ENCODE results near the gene HDAC4. TPM values are rescaled to one million over a fixed set of nuclear protein-coding genes. Genes with fewer than 3 reads are reported as not detected.

Gene HDAC4
- total and polyA plus RNA-seq, 10 of the 15 experiments (the other 5 are each of a cell fraction or from before 2014, with no cell fraction given) = 0.22 to 15.7 (median 4.8) TPM

- ChIA-PET SMC1A (ENCODE audit: uncharacterized antibody, unreplicated experiment) (no interaction called here), RAD21 (ENCODE audit: unreplicated experiment) (no interaction called here), POLR2A (no interaction called here), CTCF (no interaction called here)
- Histone ChIP-seq H3K4me1 (ENCODE audit: control insufficient read depth, insufficient read depth, low read length) (no peaks in the 10 kb centered on the region), H3K36me3 (ENCODE audit: control insufficient read depth in 2 of 2, insufficient read depth in 2 of 2, low read length in 1 of 2) (no peaks in the 10 kb centered on the region), H3K79me2 (ENCODE audit: control insufficient read depth, insufficient read depth, low read length) (no peaks in the 10 kb centered on the region), H3K27me3 (replicated peaks in 1 of 2; ENCODE audit: control insufficient read depth in 2 of 2, insufficient read depth in 2 of 2, low read length in 1 of 2) (peaks cover 0 to 1% of the 10 kb centered on the region in 2 experiments; a peak in 2 of 4 replicates), H3K9me3 (replicated peaks; ENCODE audit: control insufficient read depth, insufficient read depth, low read length) (peaks cover 1% of the 10 kb centered on the region; the same call in 2 of the 3 replicates), H4K20me1 (ENCODE audit: control insufficient read depth, insufficient read depth) (no peaks in the 10 kb centered on the region), H3K9ac (ENCODE audit: control insufficient read depth, insufficient read depth, low read length) (no peak overlapping the region), H2AFZ (ENCODE audit: control insufficient read depth, low read depth, low read length) (no peak overlapping the region), H3K4me2 (ENCODE audit: control insufficient read depth, insufficient read depth) (no peak overlapping the region), H3K27ac (ENCODE audit: control insufficient read depth, insufficient read depth) (no peak overlapping the region), H3K4me3 (no peak overlapping the region)
- ATAC-seq = no peak
- no peak for DNase-seq (ENCODE audit: low read depth, low spot score)
- 51% methylated on average over 17 of the region's 17 CpGs for WGBS (ENCODE audit: insufficient coverage, insufficient replicate concordance, low lambda C conversion rate, missing lambda C conversion rate)
- BruUV-seq (replicated peaks) = no TSS peak
- TF ChIP-seq, protein P1, sequence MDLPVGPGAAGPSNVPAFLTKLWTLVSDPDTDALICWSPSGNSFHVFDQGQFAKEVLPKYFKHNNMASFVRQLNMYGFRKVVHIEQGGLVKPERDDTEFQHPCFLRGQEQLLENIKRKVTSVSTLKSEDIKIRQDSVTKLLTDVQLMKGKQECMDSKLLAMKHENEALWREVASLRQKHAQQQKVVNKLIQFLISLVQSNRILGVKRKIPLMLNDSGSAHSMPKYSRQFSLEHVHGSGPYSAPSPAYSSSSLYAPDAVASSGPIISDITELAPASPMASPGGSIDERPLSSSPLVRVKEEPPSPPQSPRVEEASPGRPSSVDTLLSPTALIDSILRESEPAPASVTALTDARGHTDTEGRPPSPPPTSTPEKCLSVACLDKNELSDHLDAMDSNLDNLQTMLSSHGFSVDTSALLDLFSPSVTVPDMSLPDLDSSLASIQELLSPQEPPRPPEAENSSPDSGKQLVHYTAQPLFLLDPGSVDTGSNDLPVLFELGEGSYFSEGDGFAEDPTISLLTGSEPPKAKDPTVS (IDR thresholded peaks at IDR 0.05; ENCODE audit: low read depth, low read length) = no peak
- in situ Hi-C loops (cut with MboI) (no loop called here), intact Hi-C loops (cut with micrococcal nuclease; ENCODE audit: unreplicated experiment) (no loop called here)
- no peak for FAIRE-seq
Observed at GRCh38 chr2:239018271-239019182, 382.3 kb downstream of the HDAC4 start.

DNA sequence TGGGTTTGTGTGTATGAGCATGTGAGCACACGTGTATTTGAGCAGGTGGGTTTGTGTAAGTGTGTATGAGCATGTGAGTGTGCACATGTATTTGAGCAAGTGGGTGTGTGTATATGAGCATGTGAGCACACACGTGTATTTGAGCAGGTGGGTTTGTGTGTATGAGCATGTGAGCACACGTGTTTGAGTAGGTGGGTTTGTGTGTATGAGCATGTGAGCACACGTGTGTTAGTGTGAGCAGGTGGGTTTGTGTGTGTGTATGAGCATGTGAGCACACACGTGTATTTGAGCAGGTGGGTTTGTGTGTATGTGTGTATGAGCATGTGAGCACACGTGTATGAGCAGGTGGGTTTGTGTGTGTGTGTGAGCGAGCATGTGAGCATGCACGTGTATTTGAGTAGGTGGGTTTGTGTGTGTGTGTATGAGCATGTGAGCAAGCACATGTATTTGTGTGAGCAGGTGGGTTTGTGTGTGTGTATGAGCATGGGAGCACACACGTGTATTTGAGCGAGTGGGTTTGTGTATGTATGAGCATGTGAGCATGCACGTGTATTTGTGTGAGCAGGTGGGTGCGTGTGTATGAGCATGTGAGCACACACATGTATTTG lies 383.2 kb downstream of the HDAC4 start:
- no peak overlapping the region for H2AFZ ChIP-seq (ENCODE audit: control insufficient read depth, low read depth, low read length)
- TF ChIP-seq BRCA1 (IDR thresholded peaks at IDR 0.05; ENCODE audit: low read depth, low read length) (no peak), SIN3A (IDR thresholded peaks at IDR 0.05; ENCODE audit: low read depth, low read length) (no peak), RBBP5 (conservative IDR thresholded peaks at IDR 0.05) (no peak), CUX1 (IDR thresholded peaks at IDR 0.05; ENCODE audit: insufficient replicate concordance, low read depth, low read length) (no peak), CBX5 (IDR thresholded peaks at IDR 0.05; ENCODE audit: low read depth) (no peak), SMAD5 (IDR thresholded peaks at IDR 0.05; ENCODE audit: low read depth) (no peak), TCF7 (IDR thresholded peaks at IDR 0.05; ENCODE audit: borderline replicate concordance) (no peak), GATAD2B (conservative IDR thresholded peaks at IDR 0.05; ENCODE audit: low read depth) (no peak), HDAC2 (IDR thresholded peaks at IDR 0.05) (no peak)

More for the DNA sequence above, 383.2 kb downstream of the HDAC4 start:
- 44% methylated on average over 12 of the region's 12 CpGs for WGBS (ENCODE audit: insufficient coverage, insufficient replicate concordance, low lambda C conversion rate, missing lambda C conversion rate)
- intact Hi-C loops (cut with micrococcal nuclease; ENCODE audit: unreplicated experiment) = no loop called here
- no peaks in the 10 kb centered on the region for H3K4me1 ChIP-seq (ENCODE audit: control insufficient read depth, insufficient read depth, low read length)
- DNase-seq (ENCODE audit: low read depth, low spot score) (no peak), ATAC-seq (no peak), FAIRE-seq (no peak)
- SMC1A ChIA-PET (ENCODE audit: uncharacterized antibody, unreplicated experiment) = no interaction called here
- BruUV-seq (replicated peaks) = no TSS peak
- no peak overlapping the region for H3K27ac ChIP-seq (ENCODE audit: control insufficient read depth, insufficient read depth)
- CTCF ChIA-PET = no interaction called here
- peaks cover 0 to 1% of the 10 kb centered on the region in 2 experiments for H3K27me3 ChIP-seq (replicated peaks in 1 of 2; ENCODE audit: control insufficient read depth in 2 of 2, insufficient read depth in 2 of 2, low read length in 1 of 2)
- no peaks in the 10 kb centered on the region for H3K79me2 ChIP-seq (ENCODE audit: control insufficient read depth, insufficient read depth, low read length)
- no peaks in the 10 kb centered on the region for H3K36me3 ChIP-seq (ENCODE audit: control insufficient read depth in 2 of 2, insufficient read depth in 2 of 2, low read length in 1 of 2)
- H3K9ac ChIP-seq (ENCODE audit: control insufficient read depth, insufficient read depth, low read length) = no peak overlapping the region
- no peaks in the 10 kb centered on the region for H4K20me1 ChIP-seq (ENCODE audit: control insufficient read depth, insufficient read depth)
- POLR2A ChIA-PET = no interaction called here
- no peak overlapping the region for H3K4me3 ChIP-seq
- RAD21 ChIA-PET (ENCODE audit: unreplicated experiment) = no interaction called here
- H3K9me3 ChIP-seq (replicated peaks; ENCODE audit: control insufficient read depth, insufficient read depth, low read length) = peaks cover 1% of the 10 kb centered on the region; the same call in 2 of the 3 replicates
- H3K4me2 ChIP-seq (ENCODE audit: control insufficient read depth, insufficient read depth) = no peak overlapping the region
- in situ Hi-C loops (cut with MboI) = no loop called here

All from GM12878 (cell line).